HG03159 (cell line): ENCODE measurements around the gene ZMIZ1.

Experiments
- ATAC-seq: cut with Tn5 transposase; IDR thresholded peaks from one replicate; pipeline ENCODE4 v1.9.1; 2021; ENCODE audit warnings: mild to moderate bottlenecking, moderate library complexity; ENCODE audit not compliant: unreplicated experiment

The ZMIZ1 gene

DNA sequence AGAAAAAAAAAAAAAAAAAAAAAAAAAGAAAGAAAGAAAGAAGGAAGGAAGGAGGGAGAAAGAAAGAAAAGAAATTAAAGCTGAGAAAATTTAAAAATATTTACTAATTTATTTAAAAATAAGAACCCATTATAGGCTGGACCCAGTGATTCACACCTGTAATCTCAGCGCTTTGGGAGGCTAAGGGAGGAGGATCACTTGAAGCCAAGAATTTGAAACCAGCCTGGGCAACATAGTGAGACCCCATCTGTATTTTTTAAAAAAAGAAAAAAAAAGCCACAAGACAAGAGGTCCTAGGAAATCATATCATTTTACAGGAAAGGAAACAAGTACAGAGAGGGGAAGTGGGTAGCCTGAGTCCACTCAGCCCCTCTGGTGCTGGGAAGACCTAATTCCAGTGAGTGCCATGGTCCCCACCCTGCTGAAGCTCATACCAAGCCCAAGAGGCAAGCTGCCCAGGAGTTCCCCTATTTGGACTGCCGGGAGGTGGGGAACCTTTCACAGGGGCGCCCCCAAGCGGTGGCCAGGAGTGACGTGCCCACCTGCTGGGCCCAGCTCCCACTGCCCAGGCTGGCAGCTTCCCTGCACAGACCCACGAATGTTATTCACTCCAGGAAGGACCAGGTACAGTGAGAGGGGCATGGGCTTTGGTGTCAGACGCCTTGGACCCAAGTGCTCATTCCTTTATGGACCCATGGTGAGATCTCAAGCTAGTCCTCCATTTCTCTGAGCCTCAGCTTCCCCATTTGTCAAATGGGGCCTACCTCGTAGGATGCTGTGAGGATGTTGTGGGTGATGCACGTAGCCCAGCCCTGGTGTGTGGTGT, 133.6 kb downstream of the ZMIZ1 start:
- ATAC-seq = no peak

DNA sequence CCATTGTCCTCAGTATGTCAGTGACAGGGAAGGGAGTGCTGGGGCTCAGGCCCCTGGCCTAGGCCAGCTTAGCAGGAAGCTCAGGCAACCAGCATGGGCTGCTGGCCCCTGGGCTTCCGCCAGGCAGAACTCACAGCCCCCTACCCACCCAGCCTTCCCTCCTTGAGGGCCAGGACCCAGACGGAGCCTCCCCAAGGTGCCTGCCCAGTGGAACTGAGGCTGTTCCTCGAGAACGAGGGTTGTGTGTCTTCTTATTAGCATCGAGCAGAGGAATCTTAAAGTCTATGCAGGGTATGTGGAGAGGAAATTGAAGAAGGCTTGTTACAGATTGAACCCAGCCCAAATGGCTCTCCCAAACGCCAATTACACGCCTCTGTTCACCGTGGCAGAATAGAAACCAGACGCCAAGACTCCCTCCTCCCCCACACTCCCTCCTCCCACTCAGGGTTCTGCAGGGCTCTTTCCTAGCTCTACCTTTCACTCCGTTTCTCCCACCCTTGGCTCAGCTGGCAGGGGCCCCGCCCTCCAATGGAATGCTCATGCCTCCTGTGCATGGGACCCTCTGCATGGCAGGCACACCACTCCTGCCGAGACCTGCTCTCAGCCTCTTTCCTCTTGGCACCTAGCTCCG, 134.4 kb downstream of the ZMIZ1 start:
- ATAC-seq = no peak

DNA sequence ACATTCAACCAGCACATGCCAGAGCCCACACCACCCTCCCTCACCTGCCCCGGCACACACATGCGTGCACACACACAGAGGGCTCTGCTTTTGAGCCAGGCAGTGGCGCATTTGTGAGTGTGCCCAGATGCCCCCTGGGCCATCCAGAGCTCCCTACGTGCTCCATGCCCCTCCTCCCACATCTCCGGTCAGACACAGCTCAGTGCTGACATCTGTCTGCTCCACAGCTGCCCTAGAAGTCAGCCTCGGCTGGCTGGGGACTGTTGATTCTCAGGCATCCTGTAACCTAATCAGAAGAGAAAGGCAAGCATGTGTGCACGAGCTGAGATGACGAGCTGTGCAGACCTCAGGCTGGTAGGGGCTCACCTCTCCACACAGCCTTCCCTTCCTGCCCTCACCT, 135.1 kb downstream of the ZMIZ1 start:
- ATAC-seq = no peak

DNA sequence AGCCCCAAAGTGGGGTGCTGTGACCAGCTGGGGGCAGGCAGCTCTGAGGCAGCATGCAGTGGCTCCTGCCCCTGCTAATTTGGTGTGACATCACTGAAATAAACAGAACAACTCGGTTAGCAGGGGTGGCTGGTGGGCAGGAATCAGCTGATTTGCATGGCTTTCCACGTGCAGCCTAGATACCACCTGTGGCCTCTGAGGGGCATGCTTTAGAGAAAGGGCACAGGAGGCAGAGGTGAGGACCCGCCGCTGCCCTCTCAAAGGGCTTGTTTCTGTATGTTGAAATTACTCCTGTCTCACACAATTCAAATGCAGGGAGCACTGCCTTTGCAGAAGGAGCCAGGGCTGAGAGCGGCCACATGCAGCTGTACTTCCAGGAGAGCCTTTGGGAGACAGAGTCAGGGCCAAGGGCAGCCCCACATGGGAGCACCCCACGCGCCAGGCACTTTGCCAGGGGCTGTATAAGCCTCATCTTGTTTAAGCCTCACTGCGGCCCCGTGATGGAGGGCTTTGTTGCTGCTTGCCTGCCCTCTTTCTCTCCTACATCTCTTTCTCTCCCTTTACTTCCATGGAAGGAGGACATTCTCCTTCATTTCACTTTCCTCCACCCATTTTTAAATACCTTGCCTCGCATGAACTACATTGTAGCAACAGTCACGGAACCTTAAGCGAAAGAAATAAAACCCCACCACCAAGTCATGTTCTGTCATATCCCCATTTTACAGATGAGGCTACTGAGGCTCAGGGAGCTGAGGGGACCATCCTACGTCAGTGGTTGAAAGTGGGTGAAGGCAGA, 137.7 kb downstream of the ZMIZ1 start:
- ATAC-seq = no peak

DNA sequence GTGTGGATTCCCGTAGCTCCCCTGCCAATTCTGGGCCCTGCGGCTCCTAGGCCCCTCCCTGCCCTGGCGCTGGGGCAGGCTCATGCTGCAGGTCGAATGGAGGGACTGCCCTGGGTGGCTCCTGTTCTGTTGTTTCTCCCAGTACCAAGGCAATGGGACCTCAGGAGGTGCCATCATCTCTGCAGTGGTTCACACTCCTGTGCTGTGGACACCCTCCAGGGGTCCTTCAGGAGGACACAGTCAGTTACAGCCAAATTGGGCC, 138.3 kb downstream of the ZMIZ1 start:
- no peak for ATAC-seq

DNA sequence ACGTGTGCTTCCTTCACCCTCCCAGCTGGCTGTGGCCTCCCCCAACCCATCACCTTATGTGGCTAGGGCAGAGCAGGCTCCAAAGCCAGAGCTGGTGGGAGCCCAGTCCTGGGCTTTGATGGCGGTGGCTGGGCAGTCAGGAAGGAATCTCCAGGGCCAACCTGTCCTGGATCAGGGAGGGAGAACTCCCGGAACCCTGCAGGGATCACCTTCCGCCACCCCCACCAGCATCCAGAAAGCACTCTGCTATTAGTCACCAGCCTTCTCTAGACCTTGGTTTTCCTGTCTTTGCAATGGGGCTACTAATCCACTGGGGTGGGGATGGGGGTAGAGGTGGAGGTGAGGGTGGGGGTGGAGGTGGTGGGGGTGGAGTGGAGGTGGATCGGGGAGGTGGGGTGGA, 139.0 kb downstream of the ZMIZ1 start:
- ATAC-seq = no peak

DNA sequence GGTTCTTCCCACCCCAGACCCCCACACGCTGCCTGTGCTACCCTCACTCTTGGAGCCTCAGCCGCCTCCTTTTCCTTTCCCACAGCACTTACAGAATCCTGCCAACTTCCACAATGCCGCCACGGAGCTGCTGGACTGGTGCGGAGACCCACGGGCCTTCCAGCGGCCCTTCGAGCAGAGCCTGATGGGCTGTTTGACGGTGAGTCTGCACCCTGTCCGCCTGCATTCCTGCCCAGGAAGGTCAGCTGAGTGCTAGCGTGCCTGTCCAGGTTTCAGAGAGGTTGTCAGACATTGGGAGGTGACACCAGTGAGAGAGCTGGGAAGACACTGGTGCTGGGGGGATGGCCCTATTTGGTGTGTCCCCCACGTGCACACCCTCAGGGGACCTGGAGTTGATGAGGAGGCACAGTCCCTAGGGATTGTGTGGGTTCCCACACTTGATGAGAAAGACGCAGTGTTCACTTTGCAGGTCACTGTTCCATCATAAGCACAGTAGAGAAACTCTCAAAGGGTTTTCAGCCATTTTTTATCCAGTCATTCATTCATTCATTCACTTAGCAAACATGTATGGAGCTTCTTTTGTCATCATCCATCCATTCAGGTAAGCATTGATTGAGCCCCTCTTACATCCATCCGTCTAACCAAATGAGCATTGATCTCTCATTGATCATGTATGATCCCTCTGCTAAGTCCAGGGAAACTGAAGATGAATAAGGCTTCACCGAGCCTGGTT, 139.7 kb downstream of the ZMIZ1 start:
- ATAC-seq = no peak

DNA sequence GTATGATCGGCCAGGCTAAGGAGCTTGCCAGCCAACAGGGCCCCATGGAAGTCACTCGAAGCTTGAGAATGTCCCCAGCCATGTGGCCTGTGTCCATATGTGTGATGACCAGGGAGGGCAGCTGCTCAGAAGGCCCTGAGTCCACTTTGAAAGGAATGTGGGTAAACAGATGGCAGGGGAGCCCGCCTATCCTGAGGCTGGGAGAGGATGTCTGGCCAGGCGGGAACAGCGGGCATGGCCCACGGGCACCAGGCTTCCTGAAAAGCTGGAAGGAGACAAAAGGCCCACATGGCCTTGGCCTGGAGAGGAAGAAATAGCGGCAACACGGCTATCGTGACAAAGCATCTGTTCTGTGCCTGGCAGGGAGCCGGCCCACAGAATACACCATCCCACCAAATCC, 140.6 kb downstream of the ZMIZ1 start:
- no peak for ATAC-seq

DNA sequence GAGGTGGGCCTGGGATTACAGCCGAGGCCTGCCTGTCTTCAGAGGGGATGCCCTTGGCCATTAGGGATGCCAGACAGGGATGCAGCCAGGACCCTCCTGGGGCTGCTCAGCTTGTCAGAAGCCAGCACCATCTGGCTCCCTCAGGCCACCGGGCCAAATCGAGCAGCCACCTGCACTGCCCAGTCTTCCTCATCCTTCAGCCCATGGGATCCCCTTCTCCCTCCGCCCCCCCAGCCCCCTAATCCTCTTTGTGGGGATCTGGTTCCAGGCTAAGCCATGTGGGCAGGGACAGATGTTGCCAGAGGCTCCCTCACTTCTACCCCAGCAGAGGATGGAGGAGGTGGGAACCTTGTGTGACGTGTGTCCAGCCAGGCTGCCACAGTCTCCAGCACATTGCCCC, 141.1 kb downstream of the ZMIZ1 start:
- no peak for ATAC-seq

DNA sequence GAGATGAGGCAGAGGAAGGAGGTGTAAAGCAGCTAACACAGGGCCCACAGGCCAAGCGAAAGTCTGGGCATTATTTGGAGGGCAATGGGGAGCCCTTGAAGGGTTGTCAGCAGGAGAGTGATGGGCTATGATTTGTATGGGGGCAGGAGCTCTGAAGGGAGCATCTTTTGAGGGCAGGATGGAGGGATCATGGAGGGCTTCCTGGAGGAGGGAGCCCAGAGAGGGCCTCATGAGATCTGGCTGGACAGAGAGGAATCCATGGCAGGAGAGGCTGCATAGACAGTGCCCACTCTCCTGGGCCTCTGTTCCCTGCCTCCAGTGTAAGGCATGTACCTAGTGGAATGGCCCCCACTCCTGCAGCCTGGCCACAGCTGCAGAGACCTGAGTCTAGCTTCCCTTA, 141.9 kb downstream of the ZMIZ1 start:
- no peak for ATAC-seq

DNA sequence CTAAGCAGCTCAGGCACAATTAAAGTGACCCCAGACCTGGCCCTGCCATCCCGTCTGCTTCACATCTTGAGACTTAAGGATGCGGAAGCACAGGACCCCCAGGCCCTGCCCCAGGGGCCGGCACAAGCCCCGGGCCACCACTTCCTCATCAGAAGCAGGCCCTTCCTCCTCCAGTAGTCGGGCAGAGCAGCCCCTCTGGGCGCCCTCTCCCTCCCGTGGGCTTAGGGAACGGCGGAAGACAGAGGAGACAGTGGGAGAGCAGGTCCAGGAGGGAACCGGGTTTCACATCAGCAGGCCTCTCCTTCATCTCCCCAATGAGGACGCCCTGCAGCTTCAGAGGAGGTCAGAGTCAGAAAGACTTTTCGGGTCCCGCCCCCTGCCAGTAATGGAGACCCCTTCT, 142.8 kb downstream of the ZMIZ1 start:
- no peak for ATAC-seq

DNA sequence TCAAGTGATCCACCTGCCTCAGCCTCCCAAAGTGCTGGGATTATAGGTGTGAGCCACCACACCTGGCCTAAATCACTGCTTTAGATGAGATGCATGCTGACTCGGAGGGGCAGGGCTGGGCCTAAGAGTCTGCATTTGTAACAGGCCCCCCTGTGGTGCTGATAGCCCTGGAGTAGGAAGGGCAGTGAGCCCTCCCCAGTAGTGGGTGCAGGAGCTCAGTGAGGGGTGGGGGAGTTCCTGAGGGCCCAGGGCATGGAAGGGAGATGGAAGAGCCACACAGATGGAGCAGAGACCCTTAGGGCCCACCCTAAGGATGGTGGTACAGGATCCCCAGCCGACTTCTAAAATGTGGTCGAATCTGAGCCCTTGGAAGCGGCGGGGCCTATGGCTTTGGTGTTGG, 146.8 kb downstream of the ZMIZ1 start:
- ATAC-seq = no peak

DNA sequence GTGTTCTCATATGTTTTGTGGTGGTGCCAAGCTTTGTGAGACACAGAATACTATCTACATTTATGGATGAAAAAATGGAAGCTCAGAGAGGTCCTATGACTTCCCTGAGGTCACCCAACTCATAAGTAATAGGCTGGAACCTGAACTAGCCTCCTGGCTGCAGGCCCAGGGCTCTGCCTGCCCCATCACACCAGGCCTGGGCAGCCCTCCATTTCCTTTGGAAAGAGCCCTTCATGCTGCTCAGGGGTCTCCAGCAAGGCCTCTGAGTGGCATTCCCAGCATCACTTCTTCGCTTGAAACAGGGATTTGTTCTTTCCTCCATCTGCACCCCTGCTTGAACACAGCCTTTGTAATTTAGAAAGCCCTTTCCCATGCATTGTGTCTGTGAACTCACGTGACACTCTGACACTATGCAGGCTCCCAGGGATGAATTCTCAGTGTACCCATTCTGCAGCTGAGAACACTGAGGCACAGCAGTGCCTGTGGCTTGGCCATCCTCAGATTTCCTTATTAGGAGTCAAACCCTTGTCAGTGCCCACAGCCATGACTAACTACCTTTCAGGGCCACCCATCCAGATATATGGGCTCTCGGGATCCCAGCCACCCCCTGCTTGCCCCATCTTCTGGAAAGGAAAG, 150.7 kb downstream of the ZMIZ1 start:
- ATAC-seq = no peak

DNA sequence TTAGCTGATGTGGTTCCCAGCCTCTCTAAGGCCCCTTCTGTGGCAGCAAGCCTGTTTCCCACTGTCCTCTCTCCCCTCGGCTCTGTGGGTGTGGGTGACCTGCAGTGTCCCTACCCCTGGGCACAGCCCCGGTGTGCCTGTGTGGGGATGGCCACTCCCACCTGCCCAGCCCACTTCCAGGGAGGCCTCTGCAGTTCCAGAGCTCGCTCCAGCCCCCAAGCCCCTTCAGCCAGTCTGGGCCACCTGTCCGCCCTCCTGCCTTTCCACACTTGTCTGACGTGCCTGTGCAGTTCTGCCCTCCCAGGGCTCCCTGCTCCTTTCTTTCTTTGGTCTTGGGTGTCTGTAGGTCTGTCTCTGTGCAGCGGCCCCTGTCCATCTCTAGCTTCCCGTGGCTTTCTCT, 151.5 kb downstream of the ZMIZ1 start:
- no peak for ATAC-seq

DNA sequence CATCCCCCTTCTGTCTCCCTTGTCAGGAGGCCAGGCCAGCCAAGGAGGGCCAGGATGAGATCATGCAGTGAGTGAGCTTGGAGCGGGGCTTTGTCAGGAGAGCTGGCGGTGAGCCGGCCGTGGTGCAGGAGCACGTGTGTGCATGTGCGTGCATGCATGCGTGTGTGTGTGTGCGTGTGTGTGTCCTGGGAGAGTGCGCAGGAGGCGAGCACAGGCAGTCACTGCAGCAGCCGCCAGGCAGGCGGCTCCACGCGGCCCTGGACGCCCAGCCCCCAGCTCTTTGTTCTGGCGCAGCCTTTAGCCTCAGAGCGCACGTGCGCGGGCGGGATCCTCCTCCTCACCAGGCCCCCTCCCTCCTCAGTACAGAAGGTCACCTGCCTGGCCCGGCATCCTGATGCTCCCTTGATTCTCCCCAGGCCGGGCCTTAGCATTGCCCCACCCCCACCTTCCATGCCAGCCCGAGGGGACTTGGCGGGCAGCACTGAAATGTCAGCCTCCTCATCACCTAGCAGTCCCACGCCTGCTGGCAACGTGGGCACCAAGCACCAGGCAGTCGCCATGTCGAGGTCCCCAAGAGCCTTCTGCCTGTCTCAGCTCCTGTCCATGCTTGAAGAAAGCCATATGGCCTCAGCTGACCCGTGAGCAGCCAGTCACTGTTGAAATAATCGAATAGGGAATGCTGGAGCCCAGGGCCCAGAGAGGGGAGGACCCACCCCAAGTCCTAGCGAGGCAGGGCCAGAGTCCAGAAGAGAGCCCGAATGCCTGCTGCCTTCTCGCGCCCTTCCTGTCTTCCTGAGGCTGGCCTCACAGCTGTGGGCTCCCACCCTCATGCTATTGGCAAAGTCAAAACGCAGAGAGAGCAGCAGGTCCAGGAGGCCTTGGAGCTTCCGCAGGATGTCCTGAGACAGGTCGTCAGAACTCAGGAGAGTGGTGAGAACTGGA, 152.6 kb downstream of the ZMIZ1 start:
- no peak for ATAC-seq

DNA sequence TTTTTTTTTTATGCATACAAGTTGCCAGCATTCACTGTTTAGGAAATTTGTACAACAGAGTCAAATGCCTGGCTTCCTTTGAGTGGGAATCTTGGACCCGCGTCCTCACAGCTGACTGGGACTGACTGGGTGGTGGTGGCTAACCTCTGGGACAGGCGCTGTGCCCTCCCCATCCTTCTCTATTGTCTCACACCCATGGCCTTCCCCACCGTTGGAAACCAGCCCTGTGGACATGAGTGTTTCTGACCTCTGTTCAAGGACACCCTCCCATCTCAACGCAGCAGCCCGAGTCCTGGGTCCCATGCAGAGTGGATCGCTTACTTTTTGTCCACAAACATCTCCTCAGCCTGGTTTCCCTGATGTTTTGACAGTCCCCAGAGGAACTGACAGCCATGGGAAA, 153.4 kb downstream of the ZMIZ1 start:
- no peak for ATAC-seq

DNA sequence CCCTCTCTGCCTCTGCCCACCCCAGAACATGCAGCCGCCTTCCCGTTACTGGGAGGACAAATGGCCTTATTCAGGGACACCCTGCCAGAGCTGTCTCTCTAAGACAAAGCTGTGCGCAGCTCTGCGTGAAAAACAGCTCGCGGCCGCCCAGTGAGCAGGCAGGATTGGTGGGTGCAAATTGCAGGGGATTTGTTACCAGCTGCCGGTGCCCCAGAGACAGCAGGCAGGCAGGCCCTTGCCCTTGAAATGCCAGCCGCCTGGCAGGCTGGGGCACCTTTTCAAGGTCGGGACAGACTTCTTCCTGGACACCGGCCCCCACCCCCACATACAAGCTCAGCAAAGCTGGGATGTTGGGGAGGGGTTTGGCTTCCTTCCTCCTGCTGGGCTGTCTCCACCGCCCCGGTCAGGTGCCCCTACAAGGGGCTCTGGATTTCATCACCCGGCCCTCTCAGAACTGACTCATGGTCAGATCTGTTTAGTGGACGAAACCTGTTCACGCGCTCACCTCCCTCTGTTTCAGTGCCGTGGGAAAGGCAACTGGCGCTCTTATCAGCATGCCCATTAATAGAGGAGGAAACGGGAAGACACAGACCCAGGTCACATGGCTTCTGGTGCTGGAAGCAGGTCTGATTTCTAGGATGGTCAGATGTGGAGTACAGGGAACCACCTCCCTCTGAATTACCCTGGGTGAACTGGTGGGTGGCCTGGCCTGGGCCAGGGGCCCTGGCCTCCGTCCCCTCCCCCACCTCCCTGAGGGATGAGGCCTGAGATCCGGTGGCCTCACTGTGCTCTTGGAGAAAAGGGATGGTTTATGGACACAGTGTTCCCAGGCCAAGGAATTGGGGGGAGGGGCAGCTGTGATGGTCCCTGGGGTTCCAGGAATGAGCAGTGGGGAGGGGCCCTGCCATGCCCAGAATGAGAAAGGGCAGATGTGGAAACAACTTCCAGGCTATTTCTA, 154.6 kb downstream of the ZMIZ1 start:
- ATAC-seq = no peak

DNA sequence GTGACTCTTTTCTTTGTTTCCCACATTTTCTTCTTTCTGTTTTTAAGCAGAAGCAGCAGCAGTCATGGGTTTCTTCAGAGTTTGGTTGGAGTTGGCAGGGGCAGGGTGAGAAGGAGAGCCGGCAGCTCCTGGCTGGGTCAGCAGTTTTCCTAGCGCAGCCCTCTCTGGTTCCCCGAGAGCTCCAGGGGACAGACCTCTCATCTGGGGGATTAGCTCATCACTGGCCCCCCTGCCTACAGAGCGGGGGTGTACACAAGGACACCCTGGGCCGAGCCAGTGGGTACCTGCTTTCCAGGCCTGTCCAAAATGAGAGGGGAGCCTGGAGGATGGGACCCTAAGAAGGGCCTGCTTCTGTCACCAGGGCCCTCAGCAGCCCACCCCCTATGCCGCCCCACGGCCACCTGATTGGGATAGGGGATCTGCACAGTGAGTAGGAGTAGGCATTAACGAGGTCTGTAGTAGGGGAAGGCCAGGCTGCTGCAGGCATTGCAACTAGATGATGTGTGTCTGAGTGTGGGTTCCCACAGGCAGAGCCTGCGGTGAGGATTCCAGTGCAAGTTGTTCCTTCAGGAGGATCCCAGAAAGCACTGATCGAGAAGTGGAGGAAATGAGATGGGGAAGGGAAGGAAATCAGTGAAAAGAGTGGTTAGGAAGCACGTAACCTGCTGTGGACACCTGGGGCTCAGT, 155.6 kb downstream of the ZMIZ1 start:
- no peak for ATAC-seq
